ENCODE results near the gene OPRD1. TPM values are rescaled to one million over a fixed set of nuclear protein-coding genes. Genes with fewer than 3 reads are reported as not detected.
"Not testable (repeated sequence)": the region's sequence is repeated elsewhere in the genome, so short reads cannot be mapped to it uniquely, and the experiment has no call there.

Gene OPRD1
- total and polyA plus RNA-seq, 2 donors: 0.05 TPM; not detected in 1

GRCh38 chr1:28840928-28841544, 29.1 kb downstream of the OPRD1 start:
- no peak for DNase-seq (ENCODE audit: extremely low spot score)
- H3K4me3 ChIP-seq (ENCODE audit: low read depth, low read length): no peak overlapping the region
- H3K27ac ChIP-seq (ENCODE audit: low read depth): no peak overlapping the region
- H3K4me1 ChIP-seq (ENCODE audit: insufficient read depth): no peaks in the 10 kb centered on the region
- H3K36me3 ChIP-seq (ENCODE audit: insufficient read depth): no peaks in the 10 kb centered on the region
- 84% methylated on average over 8 of the region's 8 CpGs for WGBS

GRCh38 chr1:28845786-28846543, 34.0 kb downstream of the OPRD1 start:
- H3K36me3 ChIP-seq (ENCODE audit: insufficient read depth): no peaks in the 10 kb centered on the region
- H3K4me1 ChIP-seq (ENCODE audit: insufficient read depth): no peaks in the 10 kb centered on the region
- 74% methylated on average over 8 of the region's 8 CpGs for WGBS
- no peak for DNase-seq (ENCODE audit: extremely low spot score)
- H3K4me3 ChIP-seq (ENCODE audit: low read depth, low read length): no peak overlapping the region
- no peak overlapping the region for H3K27ac ChIP-seq (ENCODE audit: low read depth)

- H3K4me1 ChIP-seq (ENCODE audit: insufficient read depth); H3K4me3 ChIP-seq (ENCODE audit: low read depth, low read length); H3K36me3 ChIP-seq (ENCODE audit: insufficient read depth); DNase-seq (ENCODE audit: extremely low spot score); H3K27ac ChIP-seq (ENCODE audit: low read depth): not testable (repeated sequence)
- 91% methylated on average over 6 of the region's 6 CpGs for WGBS
Observed at GRCh38 chr1:28847207-28847606, 35.2 kb downstream of the OPRD1 start.

GRCh38 chr1:28848416-28848815, 36.4 kb downstream of the OPRD1 start:
- WGBS: 84% methylated on average over 3 of the region's 3 CpGs
- no peak overlapping the region for H3K4me3 ChIP-seq (ENCODE audit: low read depth, low read length)

GRCh38 chr1:28853093-28853742, 41.2 kb downstream of the OPRD1 start:
- 72% methylated on average over 3 of the region's 3 CpGs for WGBS

More at GRCh38 chr1:28848416-28848815, 36.4 kb downstream of the OPRD1 start:
- no peaks in the 10 kb centered on the region for H3K4me1 ChIP-seq (ENCODE audit: insufficient read depth)
- no peaks in the 10 kb centered on the region for H3K36me3 ChIP-seq (ENCODE audit: insufficient read depth)
- no peak overlapping the region for H3K27ac ChIP-seq (ENCODE audit: low read depth)
- no peak for DNase-seq (ENCODE audit: extremely low spot score)

GRCh38 chr1:28854406-28854805, 42.4 kb downstream of the OPRD1 start:
- H3K27ac ChIP-seq (ENCODE audit: low read depth); DNase-seq (ENCODE audit: extremely low spot score); H3K36me3 ChIP-seq (ENCODE audit: insufficient read depth); H3K4me1 ChIP-seq (ENCODE audit: insufficient read depth); H3K4me3 ChIP-seq (ENCODE audit: low read depth, low read length): not testable (repeated sequence)
- 87% methylated on average over 7 of the region's 7 CpGs for WGBS

More at GRCh38 chr1:28853093-28853742, 41.2 kb downstream of the OPRD1 start:
- H3K4me1 ChIP-seq (ENCODE audit: insufficient read depth): no peaks in the 10 kb centered on the region
- no peaks in the 10 kb centered on the region for H3K36me3 ChIP-seq (ENCODE audit: insufficient read depth)
- DNase-seq (ENCODE audit: extremely low spot score): no peak
- no peak overlapping the region for H3K4me3 ChIP-seq (ENCODE audit: low read depth, low read length)
- no peak overlapping the region for H3K27ac ChIP-seq (ENCODE audit: low read depth)

- H3K4me3 ChIP-seq (ENCODE audit: low read depth, low read length): no peak overlapping the region
- H3K27ac ChIP-seq (ENCODE audit: low read depth): no peak overlapping the region
- H3K4me1 ChIP-seq (ENCODE audit: insufficient read depth): no peaks in the 10 kb centered on the region
- no peak for DNase-seq (ENCODE audit: extremely low spot score)
- 69% methylated on average over 8 of the region's 8 CpGs for WGBS
- H3K36me3 ChIP-seq (ENCODE audit: insufficient read depth): no peaks in the 10 kb centered on the region
Observed at GRCh38 chr1:28855046-28855445, 43.1 kb downstream of the OPRD1 start.

GRCh38 chr1:28855469-28855951, 43.5 kb downstream of the OPRD1 start:
- 23% methylated on average over 12 of the region's 12 CpGs for WGBS
- H3K4me1 ChIP-seq (ENCODE audit: insufficient read depth): no peaks in the 10 kb centered on the region
- no peak for DNase-seq (ENCODE audit: extremely low spot score)
- H3K4me3 ChIP-seq (ENCODE audit: low read depth, low read length): no peak overlapping the region
- H3K36me3 ChIP-seq (ENCODE audit: insufficient read depth): no peaks in the 10 kb centered on the region
- no peak overlapping the region for H3K27ac ChIP-seq (ENCODE audit: low read depth)

- Histone ChIP-seq H3K36me3 (ENCODE audit: insufficient read depth) (no peaks in the 10 kb centered on the region), H3K4me3 (ENCODE audit: low read depth, low read length) (no peak overlapping the region), H3K27ac (ENCODE audit: low read depth) (no peak overlapping the region), H3K4me1 (ENCODE audit: insufficient read depth) (no peaks in the 10 kb centered on the region)
- DNase-seq (ENCODE audit: extremely low spot score): no peak
- WGBS: 80% methylated on average over 7 of the region's 7 CpGs
Observed at GRCh38 chr1:28855969-28856368, 44.0 kb downstream of the OPRD1 start.

- 73% methylated on average over 3 of the region's 3 CpGs for WGBS
- no peak overlapping the region for H3K27ac ChIP-seq (ENCODE audit: low read depth)
- DNase-seq (ENCODE audit: extremely low spot score): no peak
- no peak overlapping the region for H3K4me3 ChIP-seq (ENCODE audit: low read depth, low read length)
- no peaks in the 10 kb centered on the region for H3K4me1 ChIP-seq (ENCODE audit: insufficient read depth)
- no peaks in the 10 kb centered on the region for H3K36me3 ChIP-seq (ENCODE audit: insufficient read depth)
Observed at GRCh38 chr1:28860332-28861073, 48.5 kb downstream of the OPRD1 start.

- 91% methylated on average over 66 of the region's 66 CpGs for WGBS
- Histone ChIP-seq H3K36me3 (ENCODE audit: insufficient read depth) (no peaks in the 10 kb centered on the region), H3K4me3 (ENCODE audit: low read depth, low read length) (no peak overlapping the region), H3K27ac (ENCODE audit: low read depth) (no peak overlapping the region), H3K4me1 (ENCODE audit: insufficient read depth) (no peaks in the 10 kb centered on the region)
- no peak for DNase-seq (ENCODE audit: extremely low spot score)
Observed at GRCh38 chr1:28862571-28863403, 50.8 kb downstream of the OPRD1 start.

- 71% methylated on average over 6 of the region's 6 CpGs for WGBS
- no peaks in the 10 kb centered on the region for H3K4me1 ChIP-seq (ENCODE audit: insufficient read depth)
- H3K27ac ChIP-seq (ENCODE audit: low read depth): no peak overlapping the region
- H3K36me3 ChIP-seq (ENCODE audit: insufficient read depth): no peaks in the 10 kb centered on the region
- H3K4me3 ChIP-seq (ENCODE audit: low read depth, low read length): no peak overlapping the region
- no peak for DNase-seq (ENCODE audit: extremely low spot score)
Observed at GRCh38 chr1:28864695-28865094, 52.7 kb downstream of the OPRD1 start.

Data from urinary bladder (tissue), 4 donors.